Activated T-cell treated with anti-CD3 and anti-CD28 coated beads, Interleukin-2, amount 50 U/mL, for 48 hours (primary cell): ENCODE results near the gene OR4C3.
"Not testable (repeated sequence)": the region's sequence is repeated elsewhere in the genome, so short reads cannot be mapped to it uniquely, and the experiment has no call there.

ENCODE experiments used
- DNase-seq, 2 experiments: peaks; one replicate each; pipeline ENCODE4 v3.0.0-alpha.2; 2020

OR4C3 gene

DNA sequence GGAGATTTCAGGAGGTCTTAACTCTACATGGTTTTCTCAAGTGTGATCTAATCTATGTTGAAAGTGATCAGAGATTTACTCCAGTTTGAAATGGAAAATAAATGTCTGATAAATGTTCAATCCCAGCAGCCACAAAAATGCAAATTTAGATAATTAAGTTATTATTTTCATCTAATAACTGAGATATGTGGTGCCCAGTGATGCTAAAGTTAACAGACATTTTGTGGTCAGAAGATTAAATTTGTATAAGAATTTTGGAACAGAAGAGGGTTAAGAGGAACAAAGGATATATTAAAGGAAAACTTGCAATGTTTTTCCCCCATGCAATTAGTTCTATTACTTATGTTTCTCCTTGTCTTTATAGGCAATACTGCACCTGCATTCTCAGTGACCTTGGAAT is at the start of gene OR4C3:
TSS of gene OR4C3 (plus strand) at position 301 of the 400 bp plus-strand sequence. CDS start 102 bp downstream, outside the sequence.
- DNase-seq: not testable (repeated sequence)

GRCh38 chr11:48305923-48306322 is 18.8 kb upstream of the OR4C3 start, which contains the start of gene OR4S1:
Gene OR4S1, plus strand, starts transcription at chr11:48306223. Its CDS starts 0 bp downstream, at chr11:48306223.
- DNase-seq: no peak

- DNase-seq: peak; percentile 75 to 80
Measured at GRCh38 chr11:48307760-48308386, 16.8 kb upstream of the OR4C3 start.

DNA sequence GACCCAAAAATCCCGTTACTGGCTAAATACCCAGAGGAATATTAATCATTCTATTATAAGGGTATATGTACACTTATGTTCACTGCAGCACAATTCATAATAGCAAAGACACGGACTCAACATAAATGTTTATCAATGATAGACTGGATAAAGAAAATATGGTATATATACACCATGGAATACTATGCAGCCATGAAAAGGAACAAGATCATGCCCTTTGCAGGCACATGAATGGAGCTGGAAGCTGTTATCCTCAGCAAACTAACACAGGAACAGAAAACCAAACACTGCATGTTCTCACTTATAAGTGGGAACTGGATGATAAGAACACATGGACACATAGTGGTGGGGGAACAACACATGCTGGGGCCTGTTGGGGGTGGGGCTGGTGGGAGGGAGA is 11.1 kb upstream of the OR4C3 start:
- DNase-seq: not testable (repeated sequence)

DNA sequence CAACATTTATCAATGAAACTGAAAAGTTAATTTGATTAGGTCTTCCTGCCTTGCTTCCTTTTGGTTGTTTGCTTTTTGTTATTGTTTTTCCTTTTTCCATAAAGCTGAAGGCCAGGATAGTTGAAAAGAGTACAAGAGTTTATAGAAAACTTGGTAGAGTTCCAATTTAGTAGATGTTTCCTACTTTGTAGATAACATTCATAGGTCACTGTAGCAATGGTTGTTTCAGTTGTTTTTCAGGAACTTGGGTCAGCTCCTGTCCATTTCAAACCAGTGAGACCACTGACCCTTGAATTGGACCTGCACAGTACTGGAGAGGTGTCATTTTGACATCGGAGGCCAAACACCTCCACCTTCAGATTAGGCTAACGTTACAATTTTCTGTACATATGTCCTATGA is 4.9 kb upstream of the OR4C3 start:
- not testable (repeated sequence) for DNase-seq

- no peak for DNase-seq
Measured at GRCh38 chr11:48341466-48341865, 16.7 kb downstream of the OR4C3 start.

DNA sequence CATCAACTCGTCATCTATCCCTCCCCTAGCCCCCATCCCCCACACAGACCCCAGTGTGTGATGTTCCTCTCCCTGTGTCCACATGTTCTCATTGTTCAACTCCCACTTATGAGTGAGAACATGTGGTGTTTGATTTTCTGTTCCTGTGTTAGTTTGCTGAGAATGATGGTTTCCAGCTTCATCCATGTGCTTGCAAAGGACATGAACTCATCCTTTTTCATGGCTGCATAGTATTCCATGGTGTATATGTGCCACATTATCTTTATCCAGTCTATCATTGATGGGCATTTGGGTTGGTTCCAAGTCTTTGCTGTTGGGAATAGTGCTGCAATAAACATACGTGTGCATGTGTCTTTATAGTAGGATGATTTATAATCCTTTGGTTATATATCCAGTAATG is 17.8 kb downstream of the OR4C3 start:
- not testable (repeated sequence) for DNase-seq

DNA sequence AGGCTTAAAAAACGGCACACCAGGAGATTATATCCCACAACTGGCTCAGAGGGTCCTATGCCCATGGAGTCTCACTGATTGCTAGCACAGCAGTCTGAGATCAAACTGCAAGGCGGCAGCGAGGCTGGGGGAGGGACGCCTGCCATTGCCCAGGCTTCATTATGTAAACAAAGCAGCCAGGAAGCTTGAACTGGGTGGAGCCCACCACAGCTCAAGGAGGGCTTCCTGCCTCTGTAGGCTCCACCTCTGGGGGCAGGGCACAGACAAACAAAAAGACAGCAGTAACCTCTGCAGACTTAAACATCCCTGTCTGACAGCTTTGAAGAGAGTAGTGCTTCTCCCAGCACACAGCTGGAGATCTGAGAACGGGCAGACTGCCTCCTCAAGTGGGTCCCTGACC is 21.6 kb downstream of the OR4C3 start:
- not testable (repeated sequence) for DNase-seq

DNA sequence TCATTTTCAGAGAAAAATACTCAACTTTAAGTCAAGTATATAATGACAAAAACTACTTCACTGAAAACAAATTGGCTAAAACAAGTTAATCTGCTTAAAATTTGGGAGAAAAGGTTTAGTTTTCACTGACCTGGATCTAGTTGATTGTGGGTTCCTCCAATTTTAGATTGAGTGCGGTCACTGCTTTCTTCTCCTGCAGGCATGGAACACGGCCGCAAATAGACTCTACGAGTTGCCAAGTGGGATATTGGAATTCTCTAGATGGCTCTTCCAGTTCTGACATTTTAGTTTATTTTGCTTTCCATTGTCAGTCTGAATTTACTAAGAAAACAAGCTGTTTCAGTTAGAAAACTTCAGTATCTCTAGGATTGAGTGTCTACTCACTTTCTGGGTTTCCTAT is 29.3 kb downstream of the OR4C3 start:
- DNase-seq: no peak

DNA sequence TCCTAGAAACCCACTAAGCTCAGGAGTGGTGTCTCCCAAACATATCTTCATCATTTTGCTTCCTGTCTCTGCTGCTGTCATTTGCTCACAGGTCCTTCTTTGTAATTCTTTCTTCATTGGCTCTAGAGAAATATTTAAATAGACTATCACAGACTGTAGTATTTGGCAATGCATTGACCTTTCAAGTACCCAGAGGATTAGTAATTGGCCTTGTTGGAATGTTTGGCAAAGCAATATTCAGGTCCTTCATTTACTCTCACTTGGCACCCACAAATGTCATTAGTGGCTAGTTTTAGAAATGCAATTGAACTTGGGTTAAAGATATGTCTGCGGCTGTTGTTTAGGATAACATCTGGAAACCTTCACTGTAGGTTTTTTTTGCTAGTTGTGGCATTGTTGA is 30.0 kb downstream of the OR4C3 start:
- no peak for DNase-seq

DNA sequence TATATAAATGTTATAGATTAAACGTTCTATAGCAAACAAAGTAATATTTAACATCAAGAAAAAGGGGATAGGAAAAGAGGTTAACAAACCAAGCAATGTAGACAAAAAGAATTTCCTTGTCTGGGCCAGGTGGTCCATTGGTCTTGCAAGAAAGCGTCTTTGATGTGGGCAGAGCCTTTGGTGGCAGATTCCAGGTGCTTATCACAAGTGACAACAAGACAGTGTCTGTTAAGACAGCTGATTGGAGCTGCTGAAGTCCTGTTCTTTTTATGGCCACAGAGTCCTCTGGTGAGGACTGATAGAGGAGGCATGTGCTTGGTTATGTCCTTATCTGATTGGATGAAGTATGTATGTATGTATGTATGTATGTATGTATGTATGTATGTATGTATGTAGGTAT is 36.6 kb downstream of the OR4C3 start:
- not testable (repeated sequence) for DNase-seq

DNA sequence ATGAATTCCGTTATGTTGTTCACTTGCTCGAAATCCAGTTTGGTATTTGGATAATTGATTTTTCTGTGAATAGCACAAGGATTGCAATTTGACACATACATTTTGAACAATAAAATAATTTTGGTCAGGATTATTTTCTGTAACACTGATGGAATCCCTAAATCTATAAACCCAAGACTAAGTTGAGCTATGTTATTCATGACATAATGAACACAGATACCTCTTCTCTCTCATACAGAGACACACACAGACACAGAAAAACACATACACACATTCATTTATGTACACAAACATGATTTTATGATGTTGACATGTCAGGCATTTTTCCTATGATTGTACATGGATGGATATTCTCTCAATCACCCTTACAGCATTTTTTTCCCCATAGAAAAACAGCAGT is 41.6 kb downstream of the OR4C3 start, which contains the start of gene OR4C5:
TSS of gene OR4C5 (minus strand) at position 101 of the 400 bp plus-strand sequence. CDS start at position 101, 0 bp downstream.
- DNase-seq: no peak
